Transverse colon (tissue), 4 donors: ENCODE data around the gene BCL11A. TPM values are rescaled to one million over a fixed set of nuclear protein-coding genes. Genes with fewer than 3 reads are reported as not detected.

Source experiments
- DNase-seq: peaks from one replicate; pipeline ENCODE4 v3.0.0-alpha.2; 2019
- H3K27ac ChIP-seq, 4 donors: fragments of 200-600 bp; sonication (generic); 2 replicates each; pipeline ENCODE4 v1.5.1; 2016 to 2018; ENCODE audit warnings: inconsistent platforms in 4 of 4
- H3K27me3 ChIP-seq: fragments of 200-600 bp; sonication (generic); 2 replicates; pipeline ENCODE4 v1.5.1; 2017; ENCODE audit warnings: inconsistent platforms
- H3K36me3 ChIP-seq, 4 donors: fragments of 200-600 bp; sonication (generic); 2 replicates each; pipeline ENCODE4 v1.5.1; 2017 to 2019; ENCODE audit warnings: inconsistent platforms in 4 of 4
- H3K4me1 ChIP-seq, 4 donors: fragments of 200-600 bp; sonication (generic); 2 replicates each; pipeline ENCODE4 v1.5.1; 2017 to 2020; ENCODE audit warnings: inconsistent platforms in 4 of 4
- H3K4me3 ChIP-seq, 4 donors: fragments of 200-600 bp; sonication (generic); 1 replicate in 1 of 4; 2 replicates in 3 of 4; pipeline versions ENCODE4 v1.5.1 to v1.6.1; 2017 to 2019; ENCODE audit warnings: inconsistent platforms in 4 of 4
- H3K9me3 ChIP-seq, 2 donors: fragments of 200-600 bp; sonication (generic); 2 replicates each; pipeline ENCODE4 v1.5.1; 2017 to 2019; ENCODE audit warnings: inconsistent platforms in 2 of 2
- EP300 ChIP-seq: sonication (generic); formaldehyde crosslinking; IDR thresholded peaks from one replicate; pipeline ENCODE4 v1.6.1; 2017; ENCODE audit warnings: antibody characterized with exemption, low read depth
- POLR2A ChIP-seq: fragments of 450-650 bp; IDR thresholded peaks from one replicate; pipeline ENCODE4 v1.6.1; 2016; ENCODE audit warnings: antibody characterized with exemption, mild to moderate bottlenecking, moderate library complexity
- POLR2AphosphoS5 ChIP-seq, 3 donors: sonication (generic); formaldehyde crosslinking; IDR thresholded peaks; one replicate each; pipeline ENCODE4 v1.6.1; 2016; ENCODE audit warnings: antibody characterized with exemption in 3 of 3
- WGBS, 2 donors: methylation state at CpG; one replicate each; pipeline ENCODE4 v1.1.5; 2018; ENCODE audit warnings: low coverage in 1 of 2; 5-methylcytosine and 5-hydroxymethylcytosine counted together
- in situ Hi-C, 4 donors: fragments of 200-750 bp; cut with MboI; loops; one replicate each; pipeline versions ENCODE4 v1.15.0 to v1.15.1; 2017; ENCODE audit warnings: low sequenced_read_pairs in 3 of 4, low pct_ligation_motif_present in 1 of 4, low pct_unique_long_range_greater_than_20kb in 1 of 4
- intact Hi-C: fragments of 100-400 bp; cut with DNase I; formaldehyde crosslinking; loops from one replicate; pipeline ENCODE4 v1.15.1; 2023; ENCODE audit warnings: low total_unique reads
- total RNA-seq, 4 donors: library from RNA; depleted of rRNA; stranded (reverse); fragments of >200 nt; gene quantifications; one replicate each; pipeline ENCODE4 v1.1.0, GENCODE V29; 2016
- TF ChIP-seq, protein P1 (sequence below), 5 experiments: fragments of 200-600 bp in 3 of 5; fragments of 450-650 bp in 2 of 5; sonication (generic) in 3 of 5; IDR thresholded peaks; 1 replicate in 2 of 5; 2 replicates in 3 of 5; pipeline ENCODE4 v1.5.1; 2016 to 2017; ENCODE audit warnings: antibody characterized with exemption in 5 of 5, inconsistent platforms in 3 of 5, mild to moderate bottlenecking in 2 of 5, moderate library complexity in 1 of 5

BCL11A gene
- total RNA-seq, 4 donors from 2014 or later: 11.3 to 38.1 (median 19.9) TPM

DNA sequence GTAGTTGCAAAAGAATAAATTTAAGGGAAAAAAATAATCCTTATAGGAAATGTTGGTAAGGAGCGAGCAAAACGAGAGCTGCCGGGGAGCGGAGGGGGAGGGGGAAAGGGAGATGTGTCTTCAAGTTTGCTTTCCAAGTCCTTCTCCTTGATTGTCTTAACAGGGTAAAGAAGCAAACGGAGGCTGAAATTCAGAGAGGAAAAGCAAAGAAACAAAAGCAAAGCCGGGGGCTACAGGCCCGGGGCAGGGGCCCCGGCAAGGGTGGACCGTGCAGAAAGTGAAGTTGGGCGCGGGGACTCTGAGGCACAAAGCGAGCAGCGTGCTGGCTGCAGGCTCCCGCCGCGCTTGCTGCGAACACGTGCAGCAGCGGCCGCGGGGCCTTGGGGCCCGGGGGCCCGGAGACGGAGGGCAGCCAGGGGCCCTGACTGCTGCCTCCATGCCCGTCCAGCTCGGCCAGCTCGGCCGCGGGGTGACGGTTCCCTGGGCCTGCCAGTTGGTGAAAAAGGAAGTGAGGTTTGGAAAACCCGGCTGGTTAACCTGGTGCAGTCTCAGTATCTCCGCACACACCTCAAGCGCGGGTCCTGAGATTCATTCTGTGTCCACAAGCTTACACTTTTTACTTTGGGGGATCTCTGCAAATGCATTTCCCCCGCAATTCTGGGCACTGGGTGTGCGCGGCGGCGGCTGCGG lies 4.1 kb downstream of the BCL11A start:
- H3K4me1 ChIP-seq: peaks cover 9 to 55% (median 33%) of the 10 kb centered on the region in 4 donors
- no peaks in the 10 kb centered on the region for H3K9me3 ChIP-seq
- no peaks in the 10 kb centered on the region for H3K36me3 ChIP-seq
- H3K27ac ChIP-seq: peak overlapping the region; percentile 84 to 88 (median 88)
- in situ Hi-C loops (no loop called here), intact Hi-C loops (no loop called here)
- H3K4me3 ChIP-seq: peak overlapping the region; percentile 47 to 75 (median 62)
- WGBS, 2 donors: 2% methylated on average over 16 to 38 of the region's 40 CpGs
- H3K27me3 ChIP-seq: peaks cover 36% of the 10 kb centered on the region
- TF ChIP-seq POLR2AphosphoS5 (IDR thresholded peaks at IDR 0.05) (peak in 1 of 3 donors; percentile 21), POLR2A (peak; percentile 24), EP300 (no peak)
- DNase-seq: peak; percentile 45

GRCh38 chr2:60548845-60549237 lies 4.6 kb downstream of the BCL11A start:
- peaks cover 31% of the 10 kb centered on the region for H3K27me3 ChIP-seq
- peaks cover 9 to 50% (median 29%) of the 10 kb centered on the region in 4 donors for H3K4me1 ChIP-seq
- H3K27ac ChIP-seq: peak overlapping the region; percentile 84 to 88 (median 88)
- H3K9me3 ChIP-seq: no peaks in the 10 kb centered on the region
- TF ChIP-seq POLR2A (no peak), POLR2AphosphoS5 (IDR thresholded peaks at IDR 0.05) (no peak)
- TF ChIP-seq, protein P1, sequence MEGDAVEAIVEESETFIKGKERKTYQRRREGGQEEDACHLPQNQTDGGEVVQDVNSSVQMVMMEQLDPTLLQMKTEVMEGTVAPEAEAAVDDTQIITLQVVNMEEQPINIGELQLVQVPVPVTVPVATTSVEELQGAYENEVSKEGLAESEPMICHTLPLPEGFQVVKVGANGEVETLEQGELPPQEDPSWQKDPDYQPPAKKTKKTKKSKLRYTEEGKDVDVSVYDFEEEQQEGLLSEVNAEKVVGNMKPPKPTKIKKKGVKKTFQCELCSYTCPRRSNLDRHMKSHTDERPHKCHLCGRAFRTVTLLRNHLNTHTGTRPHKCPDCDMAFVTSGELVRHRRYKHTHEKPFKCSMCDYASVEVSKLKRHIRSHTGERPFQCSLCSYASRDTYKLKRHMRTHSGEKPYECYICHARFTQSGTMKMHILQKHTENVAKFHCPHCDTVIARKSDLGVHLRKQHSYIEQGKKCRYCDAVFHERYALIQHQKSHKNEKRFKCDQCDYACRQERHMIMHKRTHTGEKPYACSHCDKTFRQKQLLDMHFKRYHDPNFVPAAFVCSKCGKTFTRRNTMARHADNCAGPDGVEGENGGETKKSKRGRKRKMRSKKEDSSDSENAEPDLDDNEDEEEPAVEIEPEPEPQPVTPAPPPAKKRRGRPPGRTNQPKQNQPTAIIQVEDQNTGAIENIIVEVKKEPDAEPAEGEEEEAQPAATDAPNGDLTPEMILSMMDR (IDR thresholded peaks at IDR 0.05): no peak
- in situ Hi-C loops: no loop called here
- 13 to 21% methylated on average over 9 of the region's 9 CpGs for WGBS, 2 donors
- H3K4me3 ChIP-seq: peak overlapping the region in 3 of 4 donors; percentile 53 to 75 (median 70)
- no peaks in the 10 kb centered on the region for H3K36me3 ChIP-seq
- intact Hi-C loops: no loop called here
- no peak for DNase-seq

DNA sequence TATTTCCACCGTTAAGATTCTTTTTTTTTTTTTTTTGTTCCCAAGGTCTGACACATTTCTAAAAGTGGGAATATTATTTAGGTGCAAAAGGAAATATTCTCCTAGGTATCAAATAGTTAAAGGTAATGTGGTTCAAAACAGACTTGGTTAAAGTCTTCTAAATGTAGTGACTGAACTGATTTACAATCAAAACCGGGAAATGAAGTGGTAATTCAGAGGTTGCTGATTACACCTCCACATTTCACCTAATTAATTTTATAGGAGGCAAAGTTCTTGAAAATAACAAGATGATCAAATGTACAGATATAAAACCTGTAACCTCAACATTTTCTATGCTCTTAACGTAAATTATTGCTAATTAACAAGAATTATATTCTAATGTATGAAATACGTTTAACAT lies 5.1 kb downstream of the BCL11A start:
- TF ChIP-seq POLR2A (no peak), EP300 (no peak), POLR2AphosphoS5 (IDR thresholded peaks at IDR 0.05) (no peak)
- TF ChIP-seq, protein P1 (IDR thresholded peaks at IDR 0.05): no peak
- intact Hi-C loops (no loop called here), in situ Hi-C loops (no loop called here)
- Histone ChIP-seq H3K27ac (peak overlapping the region; percentile 84 to 88 (median 88)), H3K27me3 (peaks cover 27% of the 10 kb centered on the region), H3K4me3 (peak overlapping the region in 1 of 4 donors; percentile 75), H3K36me3 (no peaks in the 10 kb centered on the region), H3K9me3 (no peaks in the 10 kb centered on the region), H3K4me1 (peaks cover 9 to 49% (median 28%) of the 10 kb centered on the region in 4 donors)
- WGBS, 2 donors: 24 to 36% methylated on average over 4 of the region's 4 CpGs
- no peak for DNase-seq

- no peaks in the 10 kb centered on the region for H3K36me3 ChIP-seq
- no peak for DNase-seq
- no peak overlapping the region for H3K4me3 ChIP-seq
- no peaks in the 10 kb centered on the region for H3K9me3 ChIP-seq
- in situ Hi-C loops (no loop called here), intact Hi-C loops (no loop called here)
- peaks cover 9 to 49% (median 28%) of the 10 kb centered on the region in 4 donors for H3K4me1 ChIP-seq
- no peak for TF ChIP-seq EP300
- TF ChIP-seq, protein P1 (IDR thresholded peaks at IDR 0.05): no peak
- TF ChIP-seq POLR2AphosphoS5 (IDR thresholded peaks at IDR 0.05): no peak
- TF ChIP-seq POLR2A: no peak
- peaks cover 24% of the 10 kb centered on the region for H3K27me3 ChIP-seq
- H3K27ac ChIP-seq: peak overlapping the region; percentile 84 to 88 (median 88)
These were observed 5.6 kb downstream of the BCL11A start for GRCh38 chr2:60547841-60548240.
